NCI-H1436 treated with DMSO at 0.1 percent for 48 hours (cell line): ENCODE results near the gene MAD1L1.
"Not testable (repeated sequence)": the region's sequence is repeated elsewhere in the genome, so short reads cannot be mapped to it uniquely, and the experiment has no call there.

Experiments
- DNase-seq: peaks from one replicate; lab custom pipeline; 2025; lab: John Stamatoyannopoulos, UW

The MAD1L1 gene

DNA sequence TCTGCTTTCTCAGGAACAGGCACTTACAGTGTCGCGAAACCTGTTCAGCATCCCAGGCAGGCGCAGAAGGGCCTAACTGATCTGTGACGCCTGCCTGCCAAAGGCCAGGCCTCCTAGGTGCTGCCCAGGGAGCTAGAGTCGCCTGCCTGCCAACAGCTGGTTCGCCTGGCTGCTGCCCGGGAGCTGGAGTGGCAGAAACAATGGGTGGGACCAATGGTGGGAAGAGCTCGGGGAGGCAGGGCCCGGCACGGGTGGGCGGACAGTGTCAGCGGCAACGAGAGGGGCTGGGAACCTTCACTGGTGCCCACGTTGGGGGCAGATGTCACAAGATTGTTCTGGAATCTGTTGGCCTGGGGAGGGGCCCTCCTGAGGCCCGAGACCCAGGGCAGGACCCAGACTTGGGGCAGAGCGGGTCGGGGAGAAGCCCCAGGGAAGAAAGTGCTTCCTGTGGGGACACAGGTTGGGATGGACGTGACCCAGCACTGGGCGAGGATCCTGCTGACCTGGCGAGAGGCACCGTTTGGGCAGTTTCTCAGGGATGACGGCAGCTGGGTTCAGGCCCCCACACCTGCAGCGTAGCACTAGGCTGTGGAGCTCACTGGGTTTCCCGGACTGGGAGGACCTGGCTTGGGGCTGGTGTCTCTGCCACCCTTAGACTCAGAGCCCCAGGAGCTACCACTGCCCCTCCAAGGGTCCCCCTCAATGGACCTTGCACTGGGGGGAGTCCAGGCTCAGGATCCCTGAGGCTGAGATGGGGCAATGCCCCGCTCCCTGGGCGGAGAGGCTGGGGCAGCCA, 380.8 kb downstream of the MAD1L1 start:
- no peak for DNase-seq

DNA sequence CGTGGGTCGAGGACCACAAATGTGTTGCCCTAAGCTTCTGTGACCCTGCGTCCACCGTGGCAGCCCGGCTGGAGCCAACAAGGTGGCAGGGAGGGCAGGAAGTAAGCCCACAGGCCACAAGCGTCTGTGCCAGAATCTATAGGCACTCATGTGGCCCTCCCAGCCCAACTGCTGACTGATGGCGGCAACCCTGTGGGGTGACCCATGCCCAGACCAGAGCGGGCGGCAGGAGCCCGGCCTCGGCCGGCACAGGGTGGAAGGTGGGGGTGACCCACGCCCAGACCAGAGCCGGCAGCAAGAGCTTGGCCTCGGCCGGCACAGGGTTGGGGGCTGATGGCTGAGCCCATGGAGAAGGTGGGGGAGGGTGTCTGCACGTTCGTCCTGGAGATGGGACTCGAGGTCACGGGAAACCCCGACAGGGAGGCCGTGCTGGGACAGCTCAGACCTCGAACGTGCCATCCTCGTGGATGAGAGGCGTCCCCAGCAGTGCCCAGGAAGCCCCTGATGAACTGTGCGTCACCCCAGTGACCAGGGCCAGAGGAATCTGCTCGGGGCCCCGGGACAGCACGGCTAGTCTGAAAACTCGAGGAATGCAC, 381.7 kb downstream of the MAD1L1 start:
- no peak for DNase-seq

DNA sequence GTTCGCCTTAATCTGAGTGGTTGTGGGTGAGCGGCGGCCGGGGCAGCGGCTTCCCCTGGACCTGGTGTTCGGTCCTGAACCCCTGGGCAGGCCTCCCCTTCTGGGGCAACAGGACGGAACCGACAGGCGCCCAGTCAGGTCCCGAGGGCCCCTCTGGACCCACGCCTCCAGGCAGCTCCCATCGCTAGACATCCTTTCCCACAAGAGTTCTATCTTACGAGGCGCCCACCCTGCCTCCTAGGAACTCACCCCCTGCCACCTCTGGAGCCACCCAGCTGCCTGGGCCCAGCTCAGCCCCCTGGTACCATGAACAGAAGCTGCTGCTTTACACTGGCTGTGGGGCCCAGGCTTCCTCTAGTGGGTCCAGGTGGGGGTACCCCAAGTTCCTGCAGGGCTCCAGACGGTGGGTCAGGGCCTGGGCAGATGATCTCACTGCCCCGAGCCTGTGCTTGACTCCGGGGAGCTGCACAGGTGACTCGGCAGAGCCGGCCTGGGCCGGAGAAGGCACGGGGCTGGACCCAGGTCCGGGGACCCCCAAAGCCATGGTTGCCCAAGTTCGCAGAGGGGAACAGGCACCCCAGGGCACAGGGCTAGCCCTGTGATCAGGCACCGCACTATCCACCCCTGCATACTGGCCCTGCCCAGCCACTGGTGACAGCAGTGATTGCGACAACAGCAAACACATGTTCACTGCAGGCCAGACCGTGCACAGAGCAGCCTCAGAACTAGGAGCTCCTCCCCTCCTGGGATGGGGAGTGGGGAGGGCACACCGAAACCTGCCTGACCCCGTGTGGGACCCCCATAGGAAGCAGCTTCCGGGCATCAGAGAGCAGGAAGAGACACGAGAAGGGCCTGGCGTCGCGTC, 382.4 kb downstream of the MAD1L1 start:
- DNase-seq = no peak

DNA sequence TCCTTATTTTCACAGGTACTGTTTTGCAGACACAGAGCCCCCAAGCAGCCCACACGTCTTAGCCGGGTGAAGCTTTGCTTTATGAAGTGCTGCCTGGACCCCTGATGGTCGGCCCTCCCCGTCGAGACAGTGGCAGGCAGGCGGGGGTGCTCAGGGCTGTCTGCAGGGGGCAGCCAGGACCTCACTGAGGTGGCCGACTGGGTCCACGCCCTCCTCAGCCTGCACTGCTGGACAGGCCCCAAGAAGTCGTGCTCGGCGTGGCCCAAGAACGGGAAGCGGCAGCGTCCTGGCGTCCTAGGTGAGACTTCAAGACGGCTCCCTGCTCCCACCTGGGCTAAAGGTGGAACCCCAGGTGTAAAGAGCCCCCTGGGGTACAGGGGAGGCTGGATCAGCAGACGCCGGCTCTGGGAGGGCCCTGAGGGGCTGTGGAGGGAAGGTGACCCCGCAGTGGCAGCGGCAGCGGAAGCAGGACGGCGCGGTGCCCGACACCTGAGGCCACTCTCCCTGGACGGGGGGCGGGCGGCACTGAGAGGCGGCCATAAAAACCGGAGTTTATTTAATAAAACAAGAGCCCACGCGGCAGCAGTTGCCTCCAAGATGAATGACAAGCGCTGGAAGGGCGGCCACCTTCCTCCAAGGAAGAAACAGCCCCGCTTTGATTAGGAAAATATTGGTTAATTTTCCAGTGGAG, 383.2 kb downstream of the MAD1L1 start:
- DNase-seq = no peak

DNA sequence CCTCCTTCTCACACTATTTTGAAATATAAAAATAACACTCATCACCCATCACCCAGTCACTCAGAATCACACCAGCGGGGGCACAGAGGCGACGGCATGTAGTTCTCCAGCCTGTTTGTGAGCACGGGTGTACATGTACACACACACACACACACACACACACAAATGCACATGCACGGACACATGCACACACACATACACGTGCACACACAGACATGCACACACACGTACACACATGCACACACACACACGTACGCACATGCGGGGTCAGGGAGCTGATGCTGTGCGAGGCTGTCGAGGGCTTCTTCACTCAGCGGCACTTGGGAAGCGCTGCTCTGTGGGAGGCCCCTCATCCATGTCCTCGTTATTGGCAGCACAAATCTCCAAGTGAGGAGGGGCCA, 383.8 kb downstream of the MAD1L1 start:
- no peak for DNase-seq

DNA sequence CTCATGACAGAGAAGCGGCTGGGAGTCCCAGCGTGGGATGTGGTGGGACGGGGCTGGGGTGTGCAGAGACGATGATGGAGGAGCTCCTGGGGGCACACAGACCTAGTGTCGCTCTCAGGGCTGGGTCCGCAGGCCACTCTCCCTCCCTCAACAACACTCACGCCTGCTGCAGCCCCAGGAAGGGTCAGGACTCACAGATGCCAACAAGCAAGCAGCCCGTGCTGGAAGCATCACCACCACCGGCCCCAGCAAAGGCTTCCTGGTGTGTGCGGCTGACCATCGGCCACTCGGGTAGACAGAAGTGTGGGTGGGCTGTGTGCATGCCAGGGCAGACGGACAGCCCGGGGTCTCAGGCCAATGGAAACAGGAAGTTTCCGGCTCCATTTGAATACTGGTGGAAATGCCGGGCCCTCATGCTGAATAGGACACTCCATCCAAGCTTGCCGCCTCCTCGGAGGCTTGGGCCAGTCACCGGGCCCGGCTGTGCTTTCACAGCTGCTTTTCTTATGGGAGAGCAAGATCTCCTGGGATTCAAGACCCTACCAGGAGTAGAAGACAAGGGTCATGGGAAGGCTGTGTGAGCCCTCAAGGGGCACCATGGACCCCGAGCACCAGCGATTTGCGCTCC, 384.6 kb downstream of the MAD1L1 start:
- DNase-seq = no peak

DNA sequence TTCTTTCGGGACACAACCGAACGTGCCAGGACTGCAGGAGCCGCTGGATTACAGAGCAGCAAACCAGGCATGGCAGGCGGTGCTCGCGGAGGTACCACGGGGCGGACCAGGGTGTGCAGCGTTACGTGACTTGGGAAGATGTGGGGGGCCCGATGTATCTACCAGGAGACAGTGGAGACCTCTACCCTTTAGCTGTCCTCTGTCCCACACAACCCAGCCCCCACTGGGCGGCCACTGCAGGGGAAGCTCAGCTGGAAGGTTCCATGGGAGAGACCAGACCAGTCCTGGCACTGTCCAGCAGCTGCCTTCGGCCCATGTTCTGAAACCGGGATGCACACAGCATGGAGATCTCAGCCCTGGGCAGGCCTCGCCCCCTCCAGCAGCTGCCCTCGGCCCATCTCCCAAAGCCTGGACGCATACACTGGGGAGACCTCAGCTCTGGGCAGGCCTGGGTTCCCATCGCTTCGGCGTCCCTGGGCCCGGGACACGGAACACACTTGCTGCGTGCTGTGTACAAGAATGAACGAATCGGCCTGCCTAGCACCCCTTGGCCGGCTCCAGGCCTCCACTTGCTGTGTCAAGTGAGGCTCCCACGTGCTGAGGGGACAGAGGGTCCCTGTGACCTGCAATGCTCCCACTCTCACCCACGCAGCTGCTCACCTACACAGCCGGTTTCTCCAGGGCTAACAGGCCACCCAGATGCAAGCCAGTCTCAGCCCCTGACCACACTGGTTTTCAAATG, 385.3 kb downstream of the MAD1L1 start:
- no peak for DNase-seq

DNA sequence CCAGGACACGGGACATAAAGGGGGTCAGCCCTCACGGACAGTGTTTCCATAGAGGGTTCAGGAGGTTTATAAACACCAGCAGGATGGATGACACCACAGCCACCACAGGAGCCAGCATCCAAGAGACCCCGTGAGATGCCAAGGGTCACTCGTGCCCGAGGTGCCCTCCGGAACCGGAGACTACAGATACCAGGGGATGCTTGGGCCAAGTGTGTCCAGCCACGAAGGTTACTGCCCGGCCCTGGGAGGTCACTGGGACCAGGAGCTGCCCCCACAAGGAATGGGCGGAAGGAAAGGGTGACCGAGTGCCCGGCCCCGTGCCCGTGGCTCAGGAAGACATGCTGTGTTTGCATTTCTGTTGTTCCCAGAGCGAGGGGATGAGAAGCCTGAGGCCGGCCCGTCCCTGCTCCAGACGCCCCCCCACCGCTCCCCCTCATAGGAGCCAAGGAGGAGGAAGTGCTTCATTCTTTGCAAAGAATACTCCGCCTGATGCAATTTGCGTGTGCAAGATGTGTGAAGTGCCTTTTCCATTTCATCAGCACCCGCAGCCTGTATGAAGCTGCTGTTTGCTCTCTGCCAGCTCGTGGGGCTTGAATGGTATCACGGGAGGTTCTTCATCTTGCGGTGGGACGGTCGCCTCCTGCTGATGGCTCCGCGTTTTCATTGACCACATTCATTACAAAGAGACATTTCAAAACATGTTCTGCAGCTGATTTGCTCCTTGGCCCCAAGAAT, 386.2 kb downstream of the MAD1L1 start:
- no peak for DNase-seq

DNA sequence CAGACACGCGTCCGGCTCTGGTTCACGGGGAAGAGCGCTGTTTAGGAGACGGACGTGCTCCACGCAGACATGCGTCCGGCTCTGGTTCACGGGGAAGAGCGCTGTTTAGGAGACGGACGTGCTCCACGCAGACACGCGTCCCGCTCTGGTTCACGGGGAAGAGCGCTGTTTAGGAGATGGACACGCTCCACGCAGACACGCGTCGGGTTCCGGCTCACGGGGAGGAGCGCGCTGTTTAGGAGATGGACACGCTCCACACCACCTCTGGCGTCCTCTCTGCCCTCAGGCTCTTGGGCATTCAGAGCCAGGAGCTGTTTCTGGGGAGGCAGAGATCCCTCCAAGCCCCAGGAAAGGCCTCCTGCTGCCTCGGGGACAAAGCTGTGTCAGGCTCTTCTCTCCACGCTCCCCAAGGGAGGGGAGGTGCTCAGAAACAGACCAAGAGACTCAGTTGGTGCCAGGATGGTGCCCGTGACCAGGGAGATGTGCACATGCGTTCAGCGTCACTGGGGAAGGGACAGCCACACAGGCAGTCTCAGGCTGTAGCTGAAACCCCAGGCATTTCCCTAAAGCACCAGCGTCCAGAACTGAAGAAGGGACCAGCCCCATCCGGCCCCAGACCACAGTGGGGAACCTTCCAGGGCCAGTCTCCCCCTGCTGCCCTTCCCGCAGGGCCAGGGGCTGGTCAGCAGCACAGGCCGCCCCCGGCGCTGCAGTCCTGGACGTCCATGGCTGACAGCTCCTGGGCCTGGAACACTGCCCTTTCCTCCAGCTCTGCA, 387.0 kb downstream of the MAD1L1 start:
- no peak for DNase-seq

DNA sequence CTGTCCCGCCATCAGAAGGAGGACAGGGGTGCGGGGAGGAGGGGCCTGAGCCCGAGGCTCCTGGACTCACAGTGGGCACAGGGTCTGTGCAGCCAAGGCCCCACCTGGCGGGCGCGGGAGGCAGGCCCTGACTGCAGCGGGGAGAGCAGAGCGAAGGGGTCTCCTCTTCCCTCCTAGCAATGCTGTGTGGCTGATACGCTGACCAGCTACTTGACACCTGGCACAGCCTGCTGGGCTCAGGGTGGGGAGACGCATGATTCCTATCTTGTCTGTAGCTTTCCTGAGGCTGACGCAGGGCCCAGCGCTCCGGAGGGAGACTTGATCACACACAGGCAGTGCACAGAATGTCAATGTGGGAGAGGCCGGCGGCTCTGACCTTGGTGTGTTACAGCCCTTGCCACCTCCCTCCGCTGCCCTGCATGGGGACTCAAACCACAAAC, 387.8 kb downstream of the MAD1L1 start:
- DNase-seq = no peak

DNA sequence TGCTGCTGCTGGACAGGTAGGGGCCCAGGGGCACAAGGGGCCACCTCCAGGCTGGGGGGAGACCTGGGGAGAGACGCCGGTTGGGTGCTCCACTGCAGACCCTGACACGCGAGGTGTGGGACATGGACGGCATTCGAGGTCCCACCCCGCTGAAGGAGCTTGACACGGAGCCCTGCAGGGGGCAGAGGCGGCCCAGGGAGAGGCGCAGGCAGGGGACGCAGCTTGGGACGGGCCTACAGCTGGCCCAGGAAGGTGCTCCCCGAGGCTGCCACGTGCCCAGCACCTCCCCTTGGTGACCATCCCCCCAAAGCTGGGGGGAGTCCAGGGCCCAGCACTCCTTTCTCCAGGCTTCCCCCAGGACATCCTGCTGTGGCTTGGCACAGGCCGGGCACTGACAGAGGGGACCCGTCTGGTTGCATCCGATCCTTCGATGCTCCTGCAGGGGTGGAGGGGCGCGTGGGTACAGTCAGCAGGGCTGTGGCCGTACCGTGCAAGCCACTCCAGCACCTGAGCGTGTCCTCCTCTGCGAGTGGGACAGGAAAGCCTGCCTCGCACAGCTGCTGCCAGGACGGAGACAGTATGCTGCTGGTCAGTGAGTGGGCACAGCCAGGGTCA, 388.3 kb downstream of the MAD1L1 start:
- DNase-seq = no peak

DNA sequence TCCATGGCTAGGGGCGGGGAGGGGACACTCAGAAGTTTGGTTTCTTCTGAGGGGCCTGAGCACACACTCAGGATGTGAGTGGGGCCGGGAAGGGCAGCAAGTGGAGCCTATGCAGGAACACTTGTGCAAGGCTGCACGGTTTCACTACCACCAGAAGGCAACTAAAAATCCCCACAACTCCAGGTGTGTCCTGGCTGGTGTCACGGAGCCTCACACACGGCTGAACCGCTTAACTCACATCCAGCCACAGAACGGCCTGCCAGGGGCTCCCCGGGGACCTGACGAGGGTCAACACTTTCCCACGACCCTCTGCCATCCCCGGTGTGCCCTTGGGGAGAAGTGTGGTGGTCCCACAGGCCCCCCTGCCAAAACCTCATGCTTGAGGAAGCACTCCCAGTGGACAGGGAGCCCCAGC, 388.8 kb downstream of the MAD1L1 start:
- DNase-seq = no peak

DNA sequence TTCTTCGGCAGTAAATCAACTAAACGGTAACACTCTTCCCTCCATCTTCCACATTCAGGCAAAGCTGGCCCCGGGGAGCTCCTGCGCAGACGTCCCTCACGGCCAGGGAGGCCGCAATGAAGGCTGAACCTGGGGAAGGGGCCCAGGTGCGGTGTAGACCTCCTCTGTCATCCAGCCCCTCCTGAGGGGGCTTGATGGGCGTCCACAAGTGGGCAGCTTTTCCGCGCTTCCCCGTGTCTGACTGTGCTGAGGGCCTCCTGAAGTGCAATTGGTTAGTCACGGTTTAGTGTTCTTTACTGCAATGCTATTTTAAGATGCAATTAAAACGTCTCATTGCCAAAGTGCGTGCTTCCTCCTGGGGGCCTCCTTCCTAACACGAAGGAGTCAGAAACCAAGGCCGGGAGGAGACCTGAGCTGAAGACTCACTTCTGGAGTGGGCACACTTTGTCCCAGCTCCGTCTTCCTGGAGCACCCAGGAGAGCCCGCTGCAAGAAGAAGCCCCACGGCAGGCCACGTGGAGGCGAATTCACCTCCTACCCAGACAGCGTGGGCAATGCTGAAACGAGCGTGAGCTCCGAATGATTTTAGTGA, 389.4 kb downstream of the MAD1L1 start:
- DNase-seq = no peak

DNA sequence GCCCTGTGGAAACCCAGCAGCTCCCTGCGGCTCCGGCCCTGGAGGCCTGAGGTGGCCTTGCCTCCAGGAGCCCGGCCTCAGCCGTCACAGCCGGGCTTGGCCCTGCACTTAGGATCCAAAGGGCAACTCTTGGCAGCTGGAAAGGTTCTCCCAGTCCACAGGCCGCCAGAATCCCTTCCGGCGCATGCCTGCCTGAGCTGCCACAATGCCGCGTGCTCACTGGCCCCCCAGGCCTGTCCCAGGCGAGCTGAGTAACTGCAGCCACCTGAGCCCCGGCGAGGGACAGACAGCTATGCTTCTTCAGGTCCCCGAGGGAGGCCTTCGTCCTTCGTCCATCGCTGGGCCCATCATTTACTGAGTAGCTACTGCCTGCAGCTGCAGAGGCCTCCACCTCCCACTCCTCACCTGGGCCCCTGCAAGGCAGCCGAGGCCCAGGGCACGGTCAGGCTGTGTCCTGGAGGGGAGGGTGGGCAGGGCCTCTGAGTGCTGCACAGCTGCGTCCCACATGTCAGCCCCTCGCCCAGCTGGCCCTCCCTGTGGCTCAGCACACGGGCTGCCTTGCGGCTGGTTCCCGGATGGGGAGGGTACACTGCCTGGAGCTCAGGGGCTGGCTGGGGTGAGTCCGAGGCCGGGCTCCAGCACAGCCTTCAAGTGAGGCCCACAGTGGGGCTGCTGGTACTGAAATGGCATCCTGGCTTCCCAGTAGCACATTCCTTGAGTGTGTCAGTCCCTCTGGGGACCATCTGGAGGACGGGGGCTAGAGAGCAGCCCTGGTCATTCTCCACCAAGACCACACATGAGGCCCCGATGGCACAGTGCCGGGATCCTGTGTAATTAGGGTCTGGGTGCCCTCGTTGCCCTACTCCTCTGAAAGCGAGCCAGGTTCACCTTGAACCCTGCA, 390.2 kb downstream of the MAD1L1 start:
- DNase-seq = no peak

DNA sequence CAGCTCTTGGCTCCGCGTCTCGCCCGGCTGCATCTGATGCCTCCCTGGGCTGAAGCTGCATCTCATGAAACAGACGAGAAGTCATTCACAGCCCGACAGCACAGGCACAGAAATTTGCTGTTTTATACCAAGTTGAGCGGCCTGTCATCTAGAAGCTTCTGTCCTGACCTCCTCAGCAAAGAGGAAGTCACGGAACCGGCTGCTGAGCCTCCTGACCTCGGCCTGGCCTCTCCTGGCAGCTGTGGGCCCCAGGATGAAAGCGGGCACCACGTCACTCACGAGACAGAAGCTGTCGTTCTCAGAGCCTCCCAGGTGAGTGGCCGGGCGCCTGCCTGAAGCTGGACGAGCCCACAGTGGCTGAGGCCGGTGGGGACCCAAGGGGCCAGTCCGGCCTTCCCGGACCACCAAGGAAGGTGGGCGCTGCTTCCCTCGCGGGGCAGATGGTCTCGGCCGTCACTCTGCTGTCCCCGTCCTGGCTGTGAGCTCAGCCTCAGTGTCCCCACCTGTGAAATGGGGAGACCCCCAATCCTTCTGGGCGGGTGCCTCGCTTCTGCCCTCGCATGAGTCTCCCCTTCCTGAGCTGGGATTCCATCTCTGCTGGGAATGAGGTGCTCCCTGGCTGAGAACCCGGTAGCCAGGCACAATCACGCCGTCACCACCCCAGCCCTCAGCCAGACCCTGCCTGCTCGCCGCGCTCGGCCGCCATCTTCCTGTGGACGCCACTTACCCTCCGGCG, 391.3 kb downstream of the MAD1L1 start:
- DNase-seq = not testable (repeated sequence)

DNA sequence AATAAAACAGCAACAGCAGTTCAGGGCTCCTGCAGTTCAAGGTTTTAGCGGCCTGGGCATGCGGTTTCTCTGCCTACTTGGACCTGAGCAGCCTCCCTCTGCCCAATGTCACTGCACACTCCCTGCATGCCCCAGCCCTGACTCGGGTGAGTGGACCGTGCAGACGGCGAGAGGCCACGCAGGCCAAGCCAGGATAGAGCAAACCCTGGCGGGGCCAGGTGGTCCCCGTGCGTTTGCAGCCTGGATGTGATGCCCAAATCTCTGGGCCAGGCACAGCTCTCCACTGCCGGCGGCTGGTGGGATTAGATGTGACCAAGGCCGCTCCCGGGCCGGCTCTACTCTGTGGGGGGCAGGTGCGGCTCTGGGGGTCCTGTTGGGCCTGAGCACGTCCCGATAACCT, 392.0 kb downstream of the MAD1L1 start:
- DNase-seq = not testable (repeated sequence)

DNA sequence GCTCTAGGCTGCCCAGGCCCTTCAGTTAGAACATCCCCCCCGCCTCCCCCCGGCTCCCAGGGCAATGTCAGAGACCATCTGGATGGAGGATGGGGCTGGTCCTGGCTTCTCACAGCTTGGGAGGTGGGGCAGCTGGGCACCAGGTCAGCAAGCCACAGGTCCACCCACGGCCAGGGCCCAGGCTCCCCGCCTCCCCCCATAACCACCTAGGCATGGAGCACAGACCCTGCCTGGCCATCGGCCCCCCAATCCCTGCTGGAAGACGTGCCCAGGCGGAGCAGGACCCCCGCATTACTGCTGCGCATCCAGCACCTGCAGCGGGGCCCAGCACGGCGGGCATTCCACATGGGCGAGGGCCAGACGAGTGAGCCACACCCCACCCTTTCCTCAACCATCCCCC, 393.0 kb downstream of the MAD1L1 start:
- no peak for DNase-seq
